Measurements from ENCODE around the gene MAML2.

Gene MAML2

GRCh38 chr11:96028746-96029145 lies 314.2 kb downstream of the MAML2 start:
- DNase-seq = no peak

GRCh38 chr11:96027021-96027420 lies 316.0 kb downstream of the MAML2 start:
- no peak for DNase-seq

- DNase-seq = no peak
These were observed 316.7 kb downstream of the MAML2 start for GRCh38 chr11:96026310-96026709.

GRCh38 chr11:96024666-96025065 lies 318.3 kb downstream of the MAML2 start:
- no peak for DNase-seq

- no peak for DNase-seq
These were observed 319.7 kb downstream of the MAML2 start for GRCh38 chr11:96023275-96023674.

GRCh38 chr11:96021901-96022650 lies 320.9 kb downstream of the MAML2 start:
- DNase-seq = no peak

GRCh38 chr11:96019810-96020747 lies 322.9 kb downstream of the MAML2 start:
- no peak for DNase-seq

- DNase-seq = no peak
These were observed 323.7 kb downstream of the MAML2 start for GRCh38 chr11:96019281-96019680.

- DNase-seq = no peak
These were observed 325.1 kb downstream of the MAML2 start for GRCh38 chr11:96017856-96018255.

GRCh38 chr11:96016978-96017502 lies 326.0 kb downstream of the MAML2 start:
- no peak for DNase-seq

- no peak for DNase-seq
These were observed 327.0 kb downstream of the MAML2 start for GRCh38 chr11:96015906-96016565.

GRCh38 chr11:96014217-96014616 lies 328.8 kb downstream of the MAML2 start:
- DNase-seq = peak; percentile 74

- no peak for DNase-seq
These were observed 329.4 kb downstream of the MAML2 start for GRCh38 chr11:96013461-96014213.

GRCh38 chr11:96012086-96012824 lies 330.7 kb downstream of the MAML2 start:
- DNase-seq = peak; percentile 67

GRCh38 chr11:96010683-96011082 lies 332.3 kb downstream of the MAML2 start:
- DNase-seq = no peak

- no peak for DNase-seq
These were observed 334.8 kb downstream of the MAML2 start for GRCh38 chr11:96008161-96008720.

GRCh38 chr11:96006037-96006436 lies 337.0 kb downstream of the MAML2 start:
- DNase-seq = no peak

GRCh38 chr11:96004862-96005261 lies 338.1 kb downstream of the MAML2 start:
- no peak for DNase-seq

GRCh38 chr11:96002754-96003290 lies 340.2 kb downstream of the MAML2 start:
- no peak for DNase-seq

- no peak for DNase-seq
These were observed 340.7 kb downstream of the MAML2 start for GRCh38 chr11:96002339-96002738.

- no peak for DNase-seq
These were observed 342.0 kb downstream of the MAML2 start for GRCh38 chr11:96001037-96001436.

All from fibroblast of skin of back (primary cell).